Natural killer cell (primary cell): ENCODE results near the gene SGIP1. TPM values are rescaled to one million over a fixed set of nuclear protein-coding genes. Genes with fewer than 3 reads are reported as not detected.
"Not testable (repeated sequence)": the region's sequence is repeated elsewhere in the genome, so short reads cannot be mapped to it uniquely, and the experiment has no call there.

ENCODE experiments used
- ATAC-seq, 3 donors: fragments of 150-1000 bp in 2 of 3; fragments of 200-7000 bp in 1 of 3; cut with Tn5 transposase; 1 replicate in 1 of 3; 2 replicates in 2 of 3; pipeline ENCODE4 v1.10.0; 2021; ENCODE audit warnings: mild to moderate bottlenecking in 2 of 3, moderate library complexity in 2 of 3
- DNase-seq, 2 donors: peaks; one replicate each; pipeline versions ENCODE4 v3.0.0 to v3.0.0-alpha.2; 2013 to 2021; ENCODE audit warnings: mixed read lengths in 1 of 2
- H3K27ac ChIP-seq: one replicate; pipeline ENCODE4 v1.5.1; 2013; ENCODE audit warnings: mild to moderate bottlenecking, low read length
- H3K27me3 ChIP-seq: one replicate; pipeline ENCODE4 v1.6.1; 2013; ENCODE audit warnings: low read length; ENCODE audit not compliant: control insufficient read depth, insufficient read depth
- H3K36me3 ChIP-seq: one replicate; pipeline ENCODE4 v1.6.1; 2013; ENCODE audit warnings: low read length; ENCODE audit not compliant: control insufficient read depth, insufficient read depth
- H3K4me1 ChIP-seq: one replicate; pipeline ENCODE4 v1.6.1; 2013; ENCODE audit warnings: low read length; ENCODE audit not compliant: control insufficient read depth, insufficient read depth
- H3K4me3 ChIP-seq: one replicate; pipeline ENCODE4 v1.5.1; 2013; ENCODE audit warnings: low read length
- H3K9me3 ChIP-seq: one replicate; pipeline ENCODE4 v1.6.1; 2013; ENCODE audit warnings: low read length; ENCODE audit not compliant: control insufficient read depth, insufficient read depth
- H3K27ac Mint-ChIP-seq, 2 donors: one replicate each; pipeline ENCODE4 v1.8.0; 2022; ENCODE audit warnings: mild to moderate bottlenecking in 2 of 2, mixed read lengths in 2 of 2, moderate library complexity in 1 of 2
- H3K27me3 Mint-ChIP-seq, 2 donors: one replicate each; pipeline ENCODE4 v1.8.0; 2022; ENCODE audit warnings: low read depth in 2 of 2, mixed read lengths in 2 of 2
- H3K36me3 Mint-ChIP-seq: one replicate; pipeline ENCODE4 v1.8.0; 2022; ENCODE audit warnings: mixed read lengths
- H3K4me1 Mint-ChIP-seq, 2 donors: one replicate each; pipeline ENCODE4 v1.8.0; 2022; ENCODE audit warnings: mixed read lengths in 2 of 2
- H3K4me3 Mint-ChIP-seq: one replicate; pipeline ENCODE4 v1.8.0; 2022; ENCODE audit warnings: mild to moderate bottlenecking, moderate library complexity, mixed read lengths
- H3K9me3 Mint-ChIP-seq, 2 donors: one replicate each; pipeline ENCODE4 v1.8.0; 2022; ENCODE audit warnings: mixed read lengths in 2 of 2
- CTCF ChIP-seq: fragments of 200-600 bp; IDR thresholded peaks from one replicate; pipeline ENCODE4 v1.8.0; 2022; ENCODE audit warnings: antibody characterized with exemption
- WGBS: methylation state at CpG from one replicate; pipeline ENCODE4 v1.1.7; 2013; ENCODE audit warnings: missing lambda C conversion rate; ENCODE audit not compliant: insufficient coverage; 5-methylcytosine and 5-hydroxymethylcytosine counted together
- intact Hi-C: fragments of 100-400 bp; cut with micrococcal nuclease; formaldehyde crosslinking; loops from one replicate; pipeline ENCODE4 v1.14.2; 2022
- total RNA-seq, 4 donors: library from RNA; stranded (reverse); fragments of 120-200 nt in 1 of 4; gene quantifications; one replicate each; pipeline versions ENCODE4 v1.2.3 to v1.2.4, GENCODE V29; 2013 to 2022

Gene SGIP1
- total RNA-seq, 3 donors from 2014 or later (not counting 1 experiment from before 2014, with no cell fraction given) = 0.05 TPM; not detected in 2

DNA sequence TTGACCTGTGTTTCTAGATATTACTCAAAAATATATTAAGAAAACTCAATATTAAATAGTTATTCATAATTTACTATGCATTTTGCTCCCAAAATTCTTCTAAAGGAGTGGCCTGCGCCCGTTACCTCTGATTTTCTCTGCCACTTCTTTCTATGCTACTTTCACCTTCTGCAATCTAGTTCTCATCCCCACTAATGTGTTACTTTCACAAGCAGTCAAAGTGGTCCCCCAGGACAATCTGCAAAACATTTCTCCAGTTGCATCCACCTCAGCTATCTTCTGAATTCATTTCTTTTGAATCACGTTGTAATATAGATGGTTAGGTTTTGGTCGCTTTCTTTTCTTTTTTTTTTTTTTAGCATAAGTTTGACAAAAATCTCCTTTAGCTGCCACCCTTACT is 253.7 kb downstream of the SGIP1 start:
- Histone ChIP-seq H3K27ac (no peak overlapping the region), H3K36me3 (no peaks in the 10 kb centered on the region), H3K9me3 (no peaks in the 10 kb centered on the region), H3K4me3 (no peak overlapping the region), H3K27me3 (no peaks in the 10 kb centered on the region), H3K4me1 (no peaks in the 10 kb centered on the region)
- intact Hi-C loops = no loop called here
- Mint-ChIP-seq H3K27me3 (peaks cover 0 to 4% of the 10 kb centered on the region in 2 donors), H3K4me1 (peaks cover 8 to 10% of the 10 kb centered on the region in 2 donors), H3K36me3 (no peaks in the 10 kb centered on the region), H3K9me3 (no peaks in the 10 kb centered on the region), H3K27ac (no peak overlapping the region), H3K4me3 (no peak overlapping the region)
- no peak for TF ChIP-seq CTCF
- ATAC-seq (no peak), DNase-seq (no peak)
- 74% methylated on average over 2 of the region's 4 CpGs for WGBS

DNA sequence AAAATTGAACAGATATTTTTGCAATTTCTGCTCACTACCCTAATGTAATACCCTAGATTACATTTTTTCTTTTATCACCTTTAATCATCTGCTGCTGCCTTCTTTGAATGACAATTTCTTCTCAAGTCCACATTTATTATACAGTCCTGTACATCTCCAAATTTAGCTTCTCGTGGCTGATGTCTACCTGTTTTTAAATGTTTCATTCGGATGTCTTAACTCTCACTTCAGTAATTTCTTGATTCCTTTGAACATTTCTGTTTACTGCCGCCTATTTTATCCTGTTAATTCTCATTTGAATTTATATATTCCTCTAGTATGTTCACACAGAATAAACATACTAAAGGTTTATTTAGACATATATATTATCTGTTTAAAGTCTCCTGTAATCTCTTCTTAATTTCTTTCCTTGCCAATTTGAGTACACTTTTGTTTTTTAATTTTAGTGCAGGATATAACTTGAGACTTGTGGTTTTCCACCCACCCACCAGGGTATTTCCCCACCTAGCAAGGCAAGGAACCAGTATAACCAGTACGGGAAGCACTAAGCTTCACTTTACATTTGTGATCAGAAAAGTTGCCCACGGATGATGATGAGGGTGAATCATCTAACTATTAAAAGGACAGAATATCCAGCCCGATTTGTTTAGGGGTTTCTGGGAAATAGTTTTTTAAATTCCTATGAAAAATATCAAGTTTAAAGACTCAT is 254.4 kb downstream of the SGIP1 start:
- Histone ChIP-seq H3K27me3 (no peaks in the 10 kb centered on the region), H3K36me3 (no peaks in the 10 kb centered on the region), H3K27ac (no peak overlapping the region), H3K4me1 (no peaks in the 10 kb centered on the region), H3K9me3 (no peaks in the 10 kb centered on the region), H3K4me3 (no peak overlapping the region)
- peak in 1 of 3 donors; percentile 71 for ATAC-seq
- DNase-seq = peak in 1 of 2 donors; percentile 72
- H3K27ac Mint-ChIP-seq = no peak overlapping the region
- H3K9me3 Mint-ChIP-seq = no peaks in the 10 kb centered on the region
- H3K27me3 Mint-ChIP-seq = peaks cover 0 to 2% of the 10 kb centered on the region in 2 donors
- no peak for TF ChIP-seq CTCF
- no peak overlapping the region for H3K4me3 Mint-ChIP-seq
- intact Hi-C loops = no loop called here
- H3K4me1 Mint-ChIP-seq = peaks cover 8 to 10% of the 10 kb centered on the region in 2 donors
- H3K36me3 Mint-ChIP-seq = no peaks in the 10 kb centered on the region
- WGBS = 6% methylated on average over 4 of the region's 6 CpGs

DNA sequence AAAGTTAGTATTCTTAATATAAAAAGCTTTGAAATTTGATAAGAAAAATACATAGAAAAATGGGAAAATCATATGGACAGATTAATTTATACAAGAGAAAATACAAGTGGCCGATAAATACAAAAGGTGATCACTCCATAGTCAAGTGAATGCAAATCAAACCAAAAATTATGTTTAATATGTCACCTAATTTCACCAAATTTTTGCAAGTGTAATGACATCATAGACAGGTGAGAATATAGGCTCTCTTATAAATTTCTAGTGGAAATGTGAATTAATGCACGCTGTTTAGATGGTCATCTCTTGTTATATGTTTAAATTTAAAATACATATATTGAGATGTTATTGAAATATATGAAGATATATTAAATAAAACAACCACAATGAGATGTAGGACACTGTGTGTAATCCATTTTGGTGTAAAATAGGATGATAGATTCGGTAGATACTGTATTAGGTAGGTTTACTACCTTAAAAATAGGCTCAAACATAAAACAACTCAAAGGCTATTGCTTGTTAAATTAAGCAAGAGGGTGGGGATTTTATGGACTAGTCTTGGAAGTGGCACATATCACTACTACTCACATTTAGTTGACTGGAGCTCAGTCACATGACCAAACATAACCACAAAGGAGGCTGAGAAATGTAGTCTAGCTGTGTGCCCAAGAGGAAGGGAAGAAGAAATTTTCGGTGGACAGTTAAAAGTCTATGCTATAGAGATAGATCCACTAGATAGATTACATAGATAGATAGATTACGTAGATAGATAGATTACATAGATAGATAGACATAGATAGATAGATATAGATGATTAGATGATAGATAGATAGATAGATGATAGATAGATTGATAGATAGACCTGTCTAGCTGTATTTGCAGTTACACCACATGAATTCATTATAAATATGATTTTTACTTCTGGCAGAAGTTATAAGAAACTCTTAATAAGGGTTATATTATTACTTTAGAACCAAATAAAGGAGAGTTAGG is 258.0 kb downstream of the SGIP1 start:
- no peak for DNase-seq
- Mint-ChIP-seq H3K9me3 (no peaks in the 10 kb centered on the region), H3K4me3 (no peak overlapping the region), H3K4me1 (peaks cover 8 to 10% of the 10 kb centered on the region in 2 donors), H3K36me3 (no peaks in the 10 kb centered on the region), H3K27ac (no peak overlapping the region), H3K27me3 (peaks cover 0 to 2% of the 10 kb centered on the region in 2 donors)
- H3K4me3 ChIP-seq = no peak overlapping the region
- no CpG with 5 or more reads among the region's 5 CpGs for WGBS
- H3K36me3 ChIP-seq = no peaks in the 10 kb centered on the region
- no peaks in the 10 kb centered on the region for H3K27me3 ChIP-seq
- TF ChIP-seq CTCF = no peak
- no peak for ATAC-seq
- no peaks in the 10 kb centered on the region for H3K4me1 ChIP-seq
- H3K27ac ChIP-seq = no peak overlapping the region
- no peaks in the 10 kb centered on the region for H3K9me3 ChIP-seq
- intact Hi-C loops = no loop called here

DNA sequence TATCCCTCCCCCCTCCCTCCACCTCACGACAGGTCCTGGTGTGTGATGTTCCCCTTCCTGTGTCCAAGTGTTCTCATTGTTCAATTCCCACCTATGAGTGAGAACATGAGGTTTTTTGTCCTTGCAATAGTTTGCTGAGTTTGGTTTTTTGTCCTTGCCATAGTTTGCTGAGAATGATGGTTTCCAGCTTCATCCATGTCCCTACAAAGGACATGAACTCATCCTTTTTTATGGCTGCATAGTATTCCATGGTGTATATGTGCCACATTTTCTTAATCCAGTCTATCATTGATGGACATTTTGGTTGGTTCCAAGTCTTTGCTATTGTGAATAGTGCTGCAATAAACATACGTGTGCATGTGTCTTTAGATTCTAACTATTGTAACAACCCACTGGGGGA is 261.9 kb downstream of the SGIP1 start:
- H3K27me3 Mint-ChIP-seq = peaks cover 2 to 12% of the 10 kb centered on the region in 2 donors
- H3K9me3 ChIP-seq, H3K9me3 Mint-ChIP-seq, H3K36me3 ChIP-seq, intact Hi-C loops, H3K27ac ChIP-seq, H3K36me3 Mint-ChIP-seq, DNase-seq, H3K4me3 Mint-ChIP-seq, H3K4me3 ChIP-seq, H3K27me3 ChIP-seq, H3K4me1 ChIP-seq, H3K4me1 Mint-ChIP-seq, H3K27ac Mint-ChIP-seq, ATAC-seq: not testable (repeated sequence)
- WGBS = 100% methylated on average over 1 of the region's 2 CpGs
